GM18873 (cell line): Measurements from ENCODE around the gene SLC25A47.

Source experiments
- ATAC-seq: cut with Tn5 transposase; IDR thresholded peaks from one replicate; pipeline ENCODE4 v1.9.1; 2021; ENCODE audit warnings: mild to moderate bottlenecking, moderate library complexity, moderate number of reproducible peaks; ENCODE audit not compliant: unreplicated experiment, low FRiP score

SLC25A47 gene

DNA sequence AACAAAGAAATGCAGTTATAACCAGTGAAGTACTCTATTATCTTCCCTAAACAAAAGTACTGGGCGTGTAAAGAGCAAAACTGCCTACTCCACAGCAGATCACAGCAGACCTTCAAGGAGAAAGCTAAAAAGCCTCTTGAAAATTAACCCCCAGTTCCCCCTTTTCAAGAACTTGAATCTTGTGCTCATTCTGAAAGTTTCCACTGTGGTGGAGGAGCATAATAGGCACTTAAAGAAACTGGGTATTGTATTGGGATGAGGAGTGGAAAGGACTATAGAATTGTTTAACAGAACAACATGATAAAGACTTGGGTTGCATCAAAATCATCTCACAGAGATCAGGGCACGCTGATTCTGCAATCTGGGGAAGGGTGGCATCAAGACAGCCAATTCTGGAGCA is 51.1 kb downstream of the SLC25A47 start:
- no peak for ATAC-seq

DNA sequence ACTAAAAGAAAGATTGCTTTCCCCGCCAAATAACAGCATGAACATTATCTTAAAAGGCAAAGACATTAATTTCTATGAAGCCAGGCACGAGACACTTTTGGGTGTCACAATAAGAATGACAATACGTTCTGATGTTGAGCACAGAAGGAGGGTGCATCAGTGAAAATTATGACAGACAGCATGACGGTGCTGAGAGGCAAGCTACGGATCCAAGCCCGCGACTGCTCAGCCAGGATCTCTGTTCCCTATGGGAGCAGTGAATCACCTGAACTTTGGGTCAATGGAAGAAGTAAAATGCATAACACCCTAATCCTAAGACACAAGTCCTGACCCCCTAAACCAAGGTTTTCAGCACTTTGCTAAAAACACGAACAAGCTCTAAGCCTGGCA is 51.7 kb downstream of the SLC25A47 start:
- no peak for ATAC-seq

DNA sequence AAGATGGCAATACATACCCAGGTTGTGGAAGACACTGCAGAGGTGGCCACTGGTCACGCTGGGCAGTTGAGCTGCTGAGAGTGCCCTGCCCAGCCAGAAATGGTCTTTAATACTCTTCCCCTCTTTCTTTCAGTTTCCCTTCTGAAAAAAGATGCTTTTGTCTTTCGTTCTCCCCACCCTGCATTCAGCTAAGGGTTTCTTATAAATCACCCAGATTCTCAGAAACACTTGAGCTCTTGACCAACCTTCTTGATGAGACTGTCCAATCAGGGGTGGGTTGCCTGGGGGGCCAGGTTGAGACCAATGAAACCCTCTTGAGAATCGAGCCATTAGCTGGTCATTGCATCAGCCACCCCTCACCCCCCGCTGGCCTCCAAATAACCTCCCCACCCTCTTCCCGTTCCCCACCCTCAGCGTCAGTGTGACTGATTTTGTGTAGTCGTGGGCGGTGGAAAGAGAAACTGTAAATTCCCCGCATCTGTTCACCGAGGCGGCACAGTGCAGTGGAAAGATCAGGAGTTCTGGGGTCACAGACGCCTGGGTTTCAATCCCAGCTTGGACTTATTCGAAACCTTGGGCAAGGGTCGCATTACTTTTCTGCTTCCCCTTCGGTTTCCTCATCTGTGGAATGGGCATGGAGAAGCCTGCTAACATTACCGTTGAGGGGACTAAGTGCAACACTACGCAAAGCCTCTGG is 52.3 kb downstream of the SLC25A47 start:
- ATAC-seq: no peak

DNA sequence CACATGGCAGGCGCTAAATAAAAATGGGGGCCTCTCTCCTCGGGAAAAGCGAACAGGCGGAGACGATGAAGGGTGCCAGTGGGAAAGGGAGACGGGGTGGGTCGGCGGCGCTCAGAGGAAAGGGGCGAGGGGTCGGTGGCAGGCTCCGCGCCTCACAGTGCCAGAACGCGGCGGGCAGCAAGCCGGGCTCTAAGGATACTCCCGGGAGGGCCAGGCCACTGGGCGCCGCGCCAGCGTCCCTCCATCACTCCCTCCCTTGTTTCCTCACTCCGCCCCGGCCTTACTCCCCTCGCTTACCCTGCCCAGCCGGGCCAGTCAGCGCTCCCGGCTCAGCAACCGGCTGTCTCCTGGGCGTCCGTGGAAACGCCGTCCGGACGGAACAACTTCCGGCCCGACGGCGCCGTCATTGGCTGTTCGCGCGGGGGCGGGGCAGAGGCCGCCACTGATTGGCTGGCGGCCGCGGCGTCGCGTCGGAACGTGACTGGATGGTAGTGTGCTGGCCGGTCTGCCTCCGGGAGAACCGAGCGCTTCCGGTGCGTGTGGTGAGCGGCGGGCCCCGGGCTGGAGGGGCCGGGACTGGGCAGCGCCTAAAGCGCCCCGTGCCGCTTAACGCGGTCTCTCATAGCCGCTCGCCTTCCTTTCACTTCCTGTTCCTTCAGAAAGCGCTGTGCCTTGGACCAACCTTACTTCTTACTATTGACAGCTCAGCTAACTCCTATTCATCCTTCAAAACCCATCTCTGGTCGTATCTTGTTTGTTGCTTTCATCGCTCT is 53.0 kb downstream of the SLC25A47 start, which contains the start of gene WDR25:
WDR25 (plus strand) TSS at position 523 of the 773 bp plus-strand sequence.
- peak; percentile 74 for ATAC-seq

DNA sequence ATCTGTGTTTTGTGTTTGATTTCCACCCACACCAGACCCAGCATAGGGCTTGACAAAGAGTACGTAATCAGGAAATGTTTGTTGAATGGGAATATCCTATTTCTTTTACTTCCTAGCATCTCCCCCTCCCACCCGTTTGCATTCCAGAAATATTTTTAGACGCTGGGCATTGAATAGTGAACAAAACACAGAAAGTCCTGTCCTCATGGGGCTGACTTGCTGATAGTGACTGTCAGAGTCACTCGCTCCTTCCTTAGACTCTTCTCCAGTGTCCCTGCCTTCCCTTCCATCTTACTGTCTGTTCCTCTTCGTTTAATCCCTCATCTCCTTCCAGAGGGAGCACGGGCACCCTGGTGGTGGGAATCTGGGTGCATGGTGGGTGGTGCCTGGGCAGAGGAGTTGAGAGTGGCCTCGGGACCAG is 53.6 kb downstream of the SLC25A47 start:
- no peak for ATAC-seq
